ENCODE measurements around the gene TMEM266. TPM values are rescaled to one million over a fixed set of nuclear protein-coding genes. Genes with fewer than 3 reads are reported as not detected.

TMEM266 gene
- total and polyA plus RNA-seq, 2 of the 4 experiments (the other 2 are of a cell fraction) = not detected

GRCh38 chr15:76139368-76140073 lies 79.7 kb downstream of the TMEM266 start:
- POLR2A ChIA-PET (ENCODE audit: unreplicated experiment) = no interaction called here
- WGBS, 2 experiments (ENCODE audit: extremely low coverage in 2 of 2, insufficient read length in 1 of 2) = 26% methylated on average over 13 of the region's 16 CpGs; no CpG with 5 or more reads in 1 of the 2 experiments

More at GRCh38 chr15:76139368-76140073, 79.7 kb downstream of the TMEM266 start:
- Histone ChIP-seq H4K5ac (ENCODE audit: low read depth, low read length) (no peak overlapping the region), H3K27me3 (ENCODE audit: control insufficient read depth, insufficient read depth, low read length) (peaks cover 49% of the 10 kb centered on the region), H3K4me3 (ENCODE audit: insufficient read depth, low read depth, low read length) (no peak overlapping the region), H3K36me3 (ENCODE audit: control insufficient read depth, insufficient read depth, low read length) (no peaks in the 10 kb centered on the region), H3K14ac (replicated peaks; ENCODE audit: low read depth, low read length) (no peak overlapping the region), H3K4me2 (ENCODE audit: low read depth, low read length) (no peak overlapping the region), H2BK120ac (ENCODE audit: low read depth, low read length) (no peak overlapping the region), H2AFZ (replicated peaks; ENCODE audit: low read length, poor library complexity) (peak overlapping the region; percentile 69), H2BK20ac (ENCODE audit: low read depth, low read length) (no peak overlapping the region), H2BK15ac (ENCODE audit: low read depth, low read length) (no peak overlapping the region), H3K9me1 (ENCODE audit: insufficient read depth, low read length) (no peaks in the 10 kb centered on the region), H4K20me1 (ENCODE audit: insufficient read depth, low read length) (no peaks in the 10 kb centered on the region), H3K4ac (ENCODE audit: low read depth, low read length) (no peak overlapping the region), H2BK5ac (ENCODE audit: low read depth, low read length, poor library complexity, severe bottlenecking) (no peak overlapping the region), H3K4me1 (ENCODE audit: control insufficient read depth, insufficient read depth, low read length) (no peaks in the 10 kb centered on the region), H3K56ac (ENCODE audit: extremely low read depth, insufficient read depth, low read length) (no peak overlapping the region), H3K23ac (ENCODE audit: low read depth, low read length) (no peak overlapping the region), H2AK9ac (replicated peaks; ENCODE audit: low read depth, low read length, poor library complexity) (peak overlapping the region; percentile 19), H2AK5ac (ENCODE audit: low read depth, low read length) (no peak overlapping the region), H3K9me3 (ENCODE audit: control insufficient read depth, insufficient read depth, low read length) (no peaks in the 10 kb centered on the region), H3K18ac (ENCODE audit: low read depth, low read length) (no peak overlapping the region), H3K79me1 (ENCODE audit: low read depth in 1 of 2, low read length in 2 of 2) (no peaks in the 10 kb centered on the region), H3K27ac (ENCODE audit: insufficient read depth, low read length) (no peak overlapping the region), H4K91ac (ENCODE audit: insufficient read depth, low read depth, low read length) (no peak overlapping the region), H4K8ac (ENCODE audit: low read depth in 2 of 2, low read length in 2 of 2) (no peak overlapping the region), H3K9ac (ENCODE audit: low read depth, low read length) (no peak overlapping the region)
- peak; percentile 99 for ATAC-seq (ENCODE audit: low read depth)
- peak; percentile 66 for DNase-seq
- intact Hi-C loops (cut with micrococcal nuclease) (loop anchor here (1.0 to 10.0 kb wide), 3 partner anchors 82 to 329 kb away; no protein-coding TSS in a partner anchor), in situ Hi-C loops (cut with MboI; ENCODE audit: low sequenced_read_pairs) (loop anchor here (10.0 kb wide), 1 partner anchor 325 kb away; no protein-coding TSS in a partner anchor), dilution Hi-C loops (cut with HindIII; ENCODE audit: low sequenced_read_pairs, unreplicated experiment) (no loop called here)
- BruUV-seq (replicated peaks) = no TSS peak
- TF ChIP-seq CTCF (conservative IDR thresholded peaks at IDR 0.05; ENCODE audit: low read depth, low read length) = peak; percentile 87
- TF ChIP-seq RCOR1 (IDR thresholded peaks at IDR 0.05; ENCODE audit: insufficient replicate concordance, low read length) = no peak
- TF ChIP-seq, protein P1, sequence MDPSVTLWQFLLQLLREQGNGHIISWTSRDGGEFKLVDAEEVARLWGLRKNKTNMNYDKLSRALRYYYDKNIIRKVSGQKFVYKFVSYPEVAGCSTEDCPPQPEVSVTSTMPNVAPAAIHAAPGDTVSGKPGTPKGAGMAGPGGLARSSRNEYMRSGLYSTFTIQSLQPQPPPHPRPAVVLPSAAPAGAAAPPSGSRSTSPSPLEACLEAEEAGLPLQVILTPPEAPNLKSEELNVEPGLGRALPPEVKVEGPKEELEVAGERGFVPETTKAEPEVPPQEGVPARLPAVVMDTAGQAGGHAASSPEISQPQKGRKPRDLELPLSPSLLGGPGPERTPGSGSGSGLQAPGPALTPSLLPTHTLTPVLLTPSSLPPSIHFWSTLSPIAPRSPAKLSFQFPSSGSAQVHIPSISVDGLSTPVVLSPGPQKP (IDR thresholded peaks at IDR 0.05; ENCODE audit: borderline replicate concordance, low read depth, low read length) = no peak
- peak; percentile 79 for TF ChIP-seq RAD21 (IDR thresholded peaks at IDR 0.05; ENCODE audit: low read length)
- TF ChIP-seq MAZ (IDR thresholded peaks at IDR 0.05; ENCODE audit: borderline replicate concordance, low read depth, low read length) = no peak
- peak; percentile 84 for TF ChIP-seq SMC3 (IDR thresholded peaks at IDR 0.05; ENCODE audit: low read depth, low read length)
- TF ChIP-seq USF2 (IDR thresholded peaks at IDR 0.05; ENCODE audit: low read depth, low read length) = no peak
- CTCF ChIA-PET = interaction anchor here (0.6 to 2.2 kb wide), 15 partner anchors 9 to 718 kb away, joined by 3 to 29 read pairs (median 4); partner anchors contain the start of genes NRG4 and TMEM266
